Raji (cell line): Measurements from ENCODE around the gene MYLK.

Experiments used
- POLR2A ChIP-seq: IDR thresholded peaks from 2 replicates; pipeline ENCODE4 v1.6.1; 2011; ENCODE audit warnings: low read depth, low read length, control low read depth; ENCODE audit not compliant: insufficient read depth

The MYLK gene

DNA sequence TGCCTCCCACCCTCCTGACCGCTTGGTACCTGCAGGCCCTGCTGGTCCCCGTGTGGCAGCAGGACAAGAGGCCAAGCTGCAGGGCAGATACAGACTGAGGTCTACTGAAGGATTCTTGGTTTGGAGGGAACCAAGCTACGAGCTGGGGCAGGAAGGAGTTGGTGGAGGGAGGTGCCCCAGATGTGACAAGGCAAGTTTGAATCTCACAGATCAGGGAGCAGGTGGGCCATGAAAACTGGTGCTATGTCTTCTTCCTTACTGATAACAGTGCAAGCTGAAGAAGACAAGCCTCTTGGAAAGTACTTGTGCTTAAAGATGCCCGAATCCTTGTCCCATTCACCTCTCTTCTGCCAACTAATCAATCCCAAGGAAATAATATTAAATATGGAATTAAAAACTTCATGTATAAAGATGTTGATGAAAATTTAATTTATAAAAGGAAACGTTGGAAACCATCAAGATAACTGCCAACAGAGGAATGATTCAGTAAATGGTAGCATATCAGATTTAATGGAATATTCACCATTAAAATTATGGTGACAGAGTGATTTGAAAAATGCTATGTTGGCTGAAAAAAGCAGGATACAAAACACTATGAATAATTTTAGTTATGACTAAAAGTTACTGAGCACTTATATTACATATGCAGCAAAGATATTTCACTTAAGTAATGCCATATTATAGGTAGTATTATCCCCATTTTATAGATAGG, 107.9 kb downstream of the MYLK start:
- TF ChIP-seq POLR2A, result no peak

- no peak for TF ChIP-seq POLR2A
These were observed 109.7 kb downstream of the MYLK start for GRCh38 chr3:123774474-123774873.

- TF ChIP-seq POLR2A, result no peak
These were observed 110.3 kb downstream of the MYLK start for GRCh38 chr3:123773681-123774431.

- no peak for TF ChIP-seq POLR2A
These were observed 114.8 kb downstream of the MYLK start for GRCh38 chr3:123769356-123769743.

DNA sequence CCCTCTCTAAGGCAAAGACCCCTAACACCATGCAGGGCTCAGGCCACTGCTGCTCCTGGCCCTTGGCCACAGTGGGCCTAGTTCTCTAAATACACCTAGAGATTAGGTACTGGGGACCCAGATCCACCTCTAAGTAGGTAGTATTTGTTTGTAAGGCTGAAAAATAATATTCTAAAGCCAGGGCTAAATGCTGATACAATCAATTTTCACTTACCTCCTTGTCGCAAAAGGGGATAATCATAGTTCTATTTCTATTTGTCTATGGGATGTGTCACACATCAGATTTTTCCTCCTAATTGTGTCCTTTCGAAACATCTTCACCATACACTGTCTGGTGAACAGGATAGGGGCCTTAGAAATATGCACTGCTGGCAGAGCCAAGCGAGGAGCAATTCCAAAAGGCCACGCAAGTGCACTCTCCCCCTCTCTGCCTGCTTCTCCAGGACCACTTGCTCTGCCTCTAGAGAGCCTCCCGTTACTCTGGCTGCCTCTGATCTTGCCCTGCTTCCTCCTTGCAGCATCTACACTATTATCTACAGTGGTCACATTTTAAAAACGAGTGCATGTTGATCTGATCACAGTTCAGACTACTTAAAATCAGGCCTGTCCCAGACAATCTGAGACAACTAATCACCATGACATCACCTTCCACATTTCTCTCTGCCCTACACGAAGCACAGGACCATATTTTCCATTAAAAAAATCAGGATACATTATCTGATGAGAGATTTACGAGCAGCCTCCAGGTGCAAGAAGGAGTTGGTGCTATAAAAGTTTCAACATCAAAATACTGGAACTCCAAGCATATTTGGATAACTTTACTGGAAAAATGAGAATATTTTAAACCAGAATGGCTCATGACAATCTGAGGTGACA, 115.4 kb downstream of the MYLK start:
- TF ChIP-seq POLR2A, result no peak

DNA sequence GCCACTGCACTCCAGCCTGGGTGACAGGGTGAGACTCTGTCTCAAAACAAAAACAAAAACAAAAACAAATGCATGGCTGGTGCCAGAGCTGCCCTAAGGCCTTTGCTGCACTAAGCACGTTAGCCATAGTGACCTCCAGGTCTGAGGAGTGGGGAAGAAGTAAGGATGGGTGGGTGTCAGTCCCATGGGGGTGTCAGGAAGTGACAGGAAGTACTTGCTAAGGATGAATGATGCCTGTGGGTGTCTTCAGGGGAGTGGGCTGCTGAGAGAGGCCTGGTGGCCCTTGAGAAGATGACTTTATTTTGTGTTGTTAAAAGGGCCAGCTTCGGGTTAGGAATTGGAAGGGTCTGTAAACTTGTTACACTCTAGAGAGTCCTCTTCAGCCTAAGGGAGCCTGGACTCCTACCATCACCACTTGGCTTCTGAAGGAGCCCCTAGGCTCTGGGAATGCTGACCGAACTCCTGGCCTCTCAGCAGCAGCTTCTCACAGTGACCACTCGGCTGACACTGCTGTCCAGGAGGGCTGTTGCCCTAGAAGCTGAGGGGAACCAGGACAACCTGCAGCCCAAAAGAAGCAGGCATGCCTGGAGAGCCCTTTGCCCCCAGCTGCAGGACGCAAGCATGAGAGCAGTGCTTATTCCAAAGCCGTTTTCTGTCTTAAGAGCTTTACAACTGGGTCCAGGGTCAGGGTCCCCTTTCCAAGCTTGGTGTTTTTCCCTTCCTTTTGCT, 116.4 kb downstream of the MYLK start:
- no peak for TF ChIP-seq POLR2A

DNA sequence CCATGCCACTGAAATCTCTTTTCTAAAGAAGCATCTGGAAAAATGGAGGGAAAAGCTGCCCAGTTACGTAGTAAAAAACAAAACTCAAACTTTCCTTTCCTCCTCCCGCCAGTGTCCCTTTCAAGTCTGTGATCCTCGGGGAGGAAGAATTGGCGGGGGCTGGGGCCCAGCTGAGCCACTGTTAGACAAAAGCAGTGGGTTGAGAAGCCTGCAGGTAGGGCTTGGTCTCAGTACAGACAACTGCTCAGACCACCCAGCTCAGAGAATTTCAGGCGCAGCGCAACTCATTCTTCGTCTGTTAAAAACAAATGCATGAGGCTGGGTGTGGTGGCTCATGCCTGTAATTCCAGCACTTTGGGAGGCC, 117.1 kb downstream of the MYLK start:
- TF ChIP-seq POLR2A, result no peak

- no peak for TF ChIP-seq POLR2A
These were observed 117.7 kb downstream of the MYLK start for GRCh38 chr3:123766193-123767008.

GRCh38 chr3:123765475-123766128, 118.5 kb downstream of the MYLK start:
- no peak for TF ChIP-seq POLR2A

DNA sequence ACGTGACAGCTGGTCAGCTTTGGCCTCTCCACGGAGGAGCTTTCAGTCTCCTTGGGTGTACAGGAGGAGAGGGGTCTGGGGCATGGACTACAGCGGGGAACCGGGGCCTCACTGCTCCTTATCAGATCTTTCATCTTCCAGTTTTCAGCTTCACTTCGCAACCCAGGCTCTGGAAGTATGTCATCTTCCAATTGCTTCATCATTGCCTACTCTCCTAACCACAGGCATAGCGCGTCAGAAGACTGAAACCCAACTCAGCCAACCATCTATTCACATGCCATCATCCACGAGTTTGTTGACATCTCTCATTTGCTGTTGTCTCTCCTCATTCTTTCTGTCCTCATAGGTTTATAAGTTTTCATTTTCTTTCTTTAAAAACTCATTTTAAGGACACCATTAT, 119.5 kb downstream of the MYLK start:
- TF ChIP-seq POLR2A, result no peak

GRCh38 chr3:123762805-123763204, 121.3 kb downstream of the MYLK start:
- TF ChIP-seq POLR2A, result no peak

- TF ChIP-seq POLR2A, result no peak
These were observed 123.3 kb downstream of the MYLK start for GRCh38 chr3:123760817-123761216.

GRCh38 chr3:123759871-123760270, 124.3 kb downstream of the MYLK start:
- no peak for TF ChIP-seq POLR2A

GRCh38 chr3:123759311-123759710, 124.8 kb downstream of the MYLK start:
- no peak for TF ChIP-seq POLR2A
